Smooth muscle cell (in vitro differentiated cells): ENCODE measurements around the gene EPHB2. TPM values are rescaled to one million over a fixed set of nuclear protein-coding genes. Genes with fewer than 3 reads are reported as not detected.

Source experiments
- DNase-seq: peaks from one replicate; lab custom pipeline; 2025; ENCODE audit not compliant: unreplicated experiment; lab: John Stamatoyannopoulos, UW
- H2AFZ ChIP-seq: fragments of 200-600 bp; sonication (generic); 2 replicates; pipeline ENCODE4 v1.6.0; 2016; ENCODE audit warnings: antibody characterized with exemption, low read depth, mild to moderate bottlenecking
- H3F3A ChIP-seq: fragments of 200-600 bp; sonication (generic); 2 replicates; pipeline ENCODE4 v1.6.0; 2017; ENCODE audit warnings: antibody characterized with exemption, low read depth
- H3K27ac ChIP-seq: fragments of 200-600 bp; sonication (generic); 2 replicates; pipeline ENCODE4 v1.5.1; 2016; ENCODE audit warnings: low read depth, mild to moderate bottlenecking
- H3K27me3 ChIP-seq: fragments of 200-600 bp; sonication (generic); 2 replicates; pipeline ENCODE4 v1.6.1; 2016; ENCODE audit warnings: low read depth, mild to moderate bottlenecking
- H3K36me3 ChIP-seq: fragments of 200-600 bp; sonication (generic); 2 replicates; pipeline ENCODE4 v1.5.1; 2016; ENCODE audit warnings: low read depth
- H3K4me1 ChIP-seq: fragments of 200-600 bp; sonication (generic); 2 replicates; pipeline ENCODE4 v1.5.1; 2016; ENCODE audit warnings: low read depth
- H3K4me2 ChIP-seq: fragments of 200-600 bp; sonication (generic); 2 replicates; pipeline ENCODE4 v1.6.0; 2016; ENCODE audit warnings: mild to moderate bottlenecking
- H3K4me3 ChIP-seq: fragments of 200-600 bp; sonication (generic); 2 replicates; pipeline ENCODE4 v1.5.1; 2016; ENCODE audit warnings: mild to moderate bottlenecking
- H3K79me2 ChIP-seq: fragments of 200-600 bp; sonication (generic); 2 replicates; pipeline ENCODE4 v1.6.0; 2016; ENCODE audit warnings: low read depth, mild to moderate bottlenecking
- H3K9ac ChIP-seq: fragments of 200-600 bp; sonication (generic); 2 replicates; pipeline ENCODE4 v1.6.0; 2016; ENCODE audit warnings: low read depth
- H3K9me3 ChIP-seq: fragments of 200-600 bp; sonication (generic); replicated peaks from 2 replicates; pipeline ENCODE4 v1.5.1; 2016; ENCODE audit warnings: low read depth
- H4K20me1 ChIP-seq: fragments of 200-600 bp; sonication (generic); 2 replicates; pipeline ENCODE4 v1.6.0; 2016; ENCODE audit warnings: low read depth
- CTCF ChIP-seq: fragments of 200-600 bp; sonication (generic); IDR thresholded peaks from 2 replicates; pipeline ENCODE4 v1.5.1; 2017; ENCODE audit warnings: borderline replicate concordance, mild to moderate bottlenecking, antibody characterized with exemption; ENCODE audit not compliant: insufficient read depth, poor library complexity, severe bottlenecking
- WGBS: methylation state at CpG from one replicate; pipeline ENCODE4 v1.1.7; 2016; ENCODE audit warnings: low lambda C conversion rate; 5-methylcytosine and 5-hydroxymethylcytosine counted together
- polyA plus RNA-seq: library from polyadenylated mRNA; unstranded; fragments of >200 nt; fragmentation: Nextera tagmentation; extraction: Ambion mirVana; gene quantifications from 2 replicates; pipeline ENCODE4 v1.2.1, GENCODE V29; 2016
- total RNA-seq: library from RNA; depleted of rRNA; stranded (reverse); fragments of >200 nt; gene quantifications from 2 replicates; pipeline ENCODE4 v1.2.3, GENCODE V29; 2014

The EPHB2 gene
- total and polyA plus RNA-seq, 2 experiments from 2014 or later, result 1.1 to 6.7 TPM

GRCh38 chr1:22696610-22697009, 14.0 kb upstream of the EPHB2 start:
- Histone ChIP-seq H2AFZ (no peak overlapping the region), H3F3A (no peaks in the 10 kb centered on the region), H3K9me3 (no peaks in the 10 kb centered on the region), H4K20me1 (no peaks in the 10 kb centered on the region), H3K4me3 (no peak overlapping the region), H3K27me3 (peaks cover 27% of the 10 kb centered on the region), H3K4me1 (no peaks in the 10 kb centered on the region), H3K9ac (no peak overlapping the region), H3K79me2 (no peaks in the 10 kb centered on the region), H3K27ac (no peak overlapping the region), H3K4me2 (no peak overlapping the region), H3K36me3 (no peaks in the 10 kb centered on the region)
- DNase-seq, result no peak
- TF ChIP-seq CTCF, result no peak
- 87% methylated on average over 3 of the region's 3 CpGs for WGBS

DNA sequence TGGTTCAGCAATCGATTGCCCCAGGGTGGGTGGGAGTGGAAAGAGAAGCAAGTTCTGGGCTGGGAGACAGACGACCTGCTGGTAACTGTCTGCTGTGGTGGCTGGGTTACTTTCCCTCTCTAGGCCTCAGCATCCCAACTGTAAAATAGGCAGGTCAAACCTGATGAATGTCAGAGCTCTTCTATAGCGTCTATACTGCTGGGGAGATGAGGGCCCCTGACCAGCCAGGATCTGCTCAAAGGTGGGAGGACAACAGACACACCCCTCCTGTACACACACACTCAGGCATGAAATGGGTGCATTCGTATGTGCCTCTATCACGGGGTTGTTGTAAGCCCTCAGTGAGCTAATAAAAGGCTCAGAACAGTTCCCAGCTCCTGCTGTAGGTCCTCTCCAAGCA, 12.7 kb upstream of the EPHB2 start:
- Histone ChIP-seq H3K36me3 (no peaks in the 10 kb centered on the region), H3K79me2 (no peaks in the 10 kb centered on the region), H3K9me3 (no peaks in the 10 kb centered on the region), H2AFZ (no peak overlapping the region), H3K4me3 (no peak overlapping the region), H3K27ac (no peak overlapping the region), H3F3A (no peaks in the 10 kb centered on the region), H3K27me3 (peaks cover 37% of the 10 kb centered on the region), H4K20me1 (no peaks in the 10 kb centered on the region), H3K4me1 (no peaks in the 10 kb centered on the region), H3K9ac (no peak overlapping the region), H3K4me2 (no peak overlapping the region)
- no peak for DNase-seq
- WGBS, result 80% methylated on average over 5 of the region's 5 CpGs
- TF ChIP-seq CTCF, result no peak

- Histone ChIP-seq H3K9me3 (no peaks in the 10 kb centered on the region), H4K20me1 (no peaks in the 10 kb centered on the region), H3F3A (no peaks in the 10 kb centered on the region), H3K27me3 (peaks cover 40% of the 10 kb centered on the region), H2AFZ (no peak overlapping the region), H3K9ac (no peak overlapping the region), H3K4me3 (no peak overlapping the region), H3K27ac (no peak overlapping the region), H3K36me3 (no peaks in the 10 kb centered on the region), H3K4me1 (no peaks in the 10 kb centered on the region), H3K4me2 (no peak overlapping the region), H3K79me2 (no peaks in the 10 kb centered on the region)
- WGBS, result 81% methylated on average over 14 of the region's 14 CpGs
- TF ChIP-seq CTCF, result no peak
- no peak for DNase-seq
Observed at GRCh38 chr1:22699681-22700520, 10.7 kb upstream of the EPHB2 start.
